22Rv1 (cell line): Measurements from ENCODE around the gene AGAP1.

Experiments used
- CTCF ChIP-seq: fragments of 450-650 bp; IDR thresholded peaks from 2 replicates; pipeline ENCODE4 v1.5.1; 2017; ENCODE audit warnings: mild to moderate bottlenecking
- ZFX ChIP-seq: fragments of 450-650 bp; IDR thresholded peaks from 2 replicates; pipeline ENCODE4 v1.6.1; 2017; ENCODE audit warnings: antibody characterized with exemption, borderline replicate concordance

- TF ChIP-seq CTCF (no peak), ZFX (no peak)
Measured at GRCh38 chr2:235976516-235976915, 482.7 kb downstream of the AGAP1 start.
